GM12878 (cell line): ENCODE data around the gene ADAM10. TPM values are rescaled to one million over a fixed set of nuclear protein-coding genes. Genes with fewer than 3 reads are reported as not detected.

ENCODE experiments used
- ATAC-seq: fragments of 200-7000 bp; cut with Tn5 transposase; 3 replicates; pipeline ENCODE4 v1.9.1; 2020; ENCODE audit warnings: mild to moderate bottlenecking, moderate library complexity
- BruUV-seq: library from RNA; stranded (reverse); fragments of 400-500 nt; replicated peaks from 2 replicates; lab custom pipeline; 2021; lab: Mats Ljungman, UMichigan
- CTCF ChIA-PET: fragments of 300-600 bp; sonication (Branson Sonifier 250); formaldehyde crosslinking; extraction: SDS; loops from one replicate; lab custom pipeline; 2021; ENCODE audit warnings: inconsistent platforms; lab: Yijun Ruan, JAX
- POLR2A ChIA-PET: fragments of 350-600 bp; formaldehyde crosslinking; extraction: SDS; loops from one replicate; lab custom pipeline; 2021; ENCODE audit warnings: inconsistent platforms; lab: Charles Lee
- RAD21 ChIA-PET: fragments of 300-600 bp; sonication (Branson Sonifier 250); formaldehyde crosslinking; loops from one replicate; lab custom pipeline; 2023; ENCODE audit warnings: antibody characterized with exemption; ENCODE audit not compliant: unreplicated experiment; lab: Charles Lee
- SMC1A ChIA-PET: fragments of 300-600 bp; sonication (Branson Sonifier 250); formaldehyde crosslinking; loops from one replicate; lab custom pipeline; 2023; ENCODE audit not compliant: unreplicated experiment, uncharacterized antibody; lab: Charles Lee
- DNase-seq: peaks from one replicate; pipeline ENCODE4 v3.0.0-alpha.2; 2011; ENCODE audit warnings: low read depth, low spot score
- FAIRE-seq: peaks from 3 replicates; lab custom pipeline; 2011; peaks lifted over from hg19 to GRCh38; lab: Jason Lieb, UNC
- H2AFZ ChIP-seq: 2 replicates; pipeline ENCODE4 v1.6.0; 2011; ENCODE audit warnings: low read depth, low read length, control low read depth; ENCODE audit not compliant: control insufficient read depth
- H3K27ac ChIP-seq: 2 replicates; pipeline ENCODE4 v1.5.1; 2011; ENCODE audit warnings: control low read depth; ENCODE audit not compliant: control insufficient read depth, insufficient read depth
- H3K27me3 ChIP-seq, 2 experiments: replicated peaks in 1 of 2; 2 replicates each; pipeline versions ENCODE4 v1.6.0 to v1.6.1; 2011; ENCODE audit warnings: low read length in 1 of 2; ENCODE audit not compliant: control insufficient read depth in 2 of 2, insufficient read depth in 2 of 2
- H3K36me3 ChIP-seq, 2 experiments: 2 replicates each; pipeline ENCODE4 v1.5.1; 2011; ENCODE audit warnings: low read length in 1 of 2; ENCODE audit not compliant: control insufficient read depth in 2 of 2, insufficient read depth in 2 of 2
- H3K4me1 ChIP-seq: 2 replicates; pipeline ENCODE4 v1.6.1; 2011; ENCODE audit warnings: mild to moderate bottlenecking, low read length, moderate library complexity, mixed read lengths; ENCODE audit not compliant: control insufficient read depth, insufficient read depth
- H3K4me2 ChIP-seq: 2 replicates; pipeline ENCODE4 v1.6.0; 2011; ENCODE audit warnings: control low read depth; ENCODE audit not compliant: control insufficient read depth, insufficient read depth
- H3K4me3 ChIP-seq: fragments of 200-600 bp; sonication (generic); 2 replicates; pipeline ENCODE4 v1.5.1; 2016
- H3K79me2 ChIP-seq: 2 replicates; pipeline ENCODE4 v1.6.0; 2011; ENCODE audit warnings: low read length; ENCODE audit not compliant: control insufficient read depth, insufficient read depth
- H3K9ac ChIP-seq: 2 replicates; pipeline ENCODE4 v1.8.0; 2011; ENCODE audit warnings: low read length, control low read depth, mixed read lengths; ENCODE audit not compliant: control insufficient read depth, insufficient read depth
- H3K9me3 ChIP-seq: replicated peaks from 3 replicates; pipeline ENCODE4 v1.5.1; 2011; ENCODE audit warnings: mild to moderate bottlenecking, low read length; ENCODE audit not compliant: control insufficient read depth, insufficient read depth
- H4K20me1 ChIP-seq: 2 replicates; pipeline ENCODE4 v1.6.0; 2011; ENCODE audit not compliant: control insufficient read depth, insufficient read depth
- ASH2L ChIP-seq: fragments of 300-600, 200-600 bp; sonication (generic); IDR thresholded peaks from 2 replicates; pipeline ENCODE4 v1.6.1; 2017; ENCODE audit warnings: low read depth, mild to moderate bottlenecking, borderline replicate concordance
- ATF7 ChIP-seq: fragments of 450-650 bp; IDR thresholded peaks from 2 replicates; pipeline ENCODE4 v1.6.1; 2016; ENCODE audit warnings: low read depth, mild to moderate bottlenecking
- CBX5 ChIP-seq: sonication (generic); IDR thresholded peaks from 2 replicates; pipeline ENCODE4 v1.6.1; 2016; ENCODE audit warnings: low read depth, moderate library complexity, mild to moderate bottlenecking, inconsistent platforms
- FOS ChIP-seq: IDR thresholded peaks from 3 replicates; pipeline ENCODE4 v1.6.1; 2011; ENCODE audit warnings: borderline replicate concordance; ENCODE audit not compliant: insufficient read length; ENCODE audit errors: extremely low read depth
- MEF2A ChIP-seq: IDR thresholded peaks from 2 replicates; pipeline ENCODE4 v1.6.1; 2011; ENCODE audit warnings: low read depth, mild to moderate bottlenecking, low read length, moderate library complexity; ENCODE audit not compliant: insufficient read depth
- MTA2 ChIP-seq: fragments of 450-650 bp; IDR thresholded peaks from 2 replicates; pipeline ENCODE4 v1.6.1; 2016; ENCODE audit warnings: low read depth, mild to moderate bottlenecking, moderate library complexity
- PML ChIP-seq: IDR thresholded peaks from 2 replicates; pipeline ENCODE4 v1.6.1; 2012; ENCODE audit warnings: low read length, inconsistent platforms
- ZSCAN29 ChIP-seq: fragments of 450-650 bp; IDR thresholded peaks from 2 replicates; pipeline ENCODE4 v1.6.1; 2017; ENCODE audit warnings: mild to moderate bottlenecking, moderate library complexity
- WGBS: methylation state at CpG from one replicate; pipeline ENCODE4 v1.1.6; 2016; ENCODE audit warnings: low lambda C conversion rate; ENCODE audit not compliant: insufficient replicate concordance, insufficient coverage; ENCODE audit errors: missing lambda C conversion rate; 5-methylcytosine and 5-hydroxymethylcytosine counted together
- in situ Hi-C: fragments of 300-500 bp; cut with MboI; formaldehyde crosslinking; loops from 9 replicates; pipeline ENCODE4 v1.14.3; 2018; ENCODE audit warnings: mixed read lengths
- intact Hi-C: fragments of 100-400 bp; cut with micrococcal nuclease; formaldehyde crosslinking; loops from one replicate; pipeline ENCODE4 v1.14.2; 2022; ENCODE audit not compliant: unreplicated experiment
- polyA plus RNA-seq, 11 experiments: library from polyadenylated mRNA; depleted of rRNA in 4 of 11; unstranded in 6 of 11; stranded (reverse) in 5 of 11; fragments of >200 nt; fragmentation: Nextera tagmentation in 4 of 11; fragmentation: Illumina TruSeq in 1 of 11; extraction: Ambion mirVana in 4 of 11; extraction: Trizol in 1 of 11; gene quantifications; 1 replicate in 1 of 11; 2 replicates in 10 of 11; pipeline versions ENCODE4 v1.2.1 to v1.2.3, GENCODE V29; 2011 to 2016; ENCODE audit warnings: inconsistent platforms in 2 of 11, missing spikeins in 2 of 11, low read depth in 1 of 11
- total RNA-seq, 4 experiments: library from RNA; depleted of rRNA in 3 of 4; stranded (reverse); fragments of >200 nt in 3 of 4; fragmentation: Illumina TruSeq in 1 of 4; extraction: Trizol in 1 of 4; gene quantifications; 2 replicates each; pipeline versions ENCODE4 v1.2.1 to v1.2.3, GENCODE V29; 2013 to 2021

Gene ADAM10
- total and polyA plus RNA-seq, 10 of the 15 experiments (the other 5 are each of a cell fraction or from before 2014, with no cell fraction given): 10.0 to 88.9 (median 51.7) TPM

GRCh38 chr15:58597943-58598828 is 151.3 kb downstream of the ADAM10 start:
- no TSS peak for BruUV-seq
- H3K9ac ChIP-seq: no peak overlapping the region
- no peak overlapping the region for H2AFZ ChIP-seq
- 97% methylated on average over 4 of the region's 4 CpGs for WGBS
- peaks cover 0 to 15% of the 10 kb centered on the region in 2 experiments; a peak in 3 of 4 replicates for H3K36me3 ChIP-seq
- no peak overlapping the region for H3K4me2 ChIP-seq
- peaks cover 16% of the 10 kb centered on the region for H3K4me1 ChIP-seq
- CTCF ChIA-PET: interaction anchor here (0.9 kb wide), 1 partner anchor 13 kb away, joined by 6 read pairs; no protein-coding TSS in a partner anchor
- no peak for ATAC-seq
- TF ChIP-seq MTA2 (no peak), FOS (no peak), ZSCAN29 (no peak), ASH2L (no peak), MEF2A (no peak), CBX5 (no peak), PML (no peak), ATF7 (no peak)
- RAD21 ChIA-PET: no interaction called here
- no peak for DNase-seq
- in situ Hi-C loops: no loop called here
- H3K27ac ChIP-seq: no peak overlapping the region
- no peaks in the 10 kb centered on the region for H3K9me3 ChIP-seq
- SMC1A ChIA-PET: interaction anchor here (0.6 to 1.4 kb wide), 7 partner anchors 9 to 151 kb away, joined by 3 to 4 read pairs (median 3); no protein-coding TSS in a partner anchor
- no peaks in the 10 kb centered on the region for H4K20me1 ChIP-seq
- no peak for FAIRE-seq
- no peaks in the 10 kb centered on the region for H3K27me3 ChIP-seq
- POLR2A ChIA-PET: interaction anchor here (1.1 kb wide), 1 partner anchor 13 kb away, joined by 3 read pairs; no protein-coding TSS in a partner anchor
- H3K79me2 ChIP-seq: no peaks in the 10 kb centered on the region
- intact Hi-C loops: no loop called here
- H3K4me3 ChIP-seq: no peak overlapping the region
